AG04450 (cell line): Measurements from ENCODE around the gene VILL. TPM values are rescaled to one million over a fixed set of nuclear protein-coding genes. Genes with fewer than 3 reads are reported as not detected.

Experiments
- CTCF ChIA-PET: fragments of 300-600, 350-600 bp; formaldehyde crosslinking; extraction: SDS; loops from one replicate; lab custom pipeline; 2022; ENCODE audit warnings: antibody characterized with exemption, inconsistent platforms; lab: Charles Lee
- POLR2A ChIA-PET: fragments of 350-600 bp; formaldehyde crosslinking; extraction: SDS; loops from one replicate; lab custom pipeline; 2021; ENCODE audit warnings: antibody characterized with exemption, inconsistent platforms; lab: Yijun Ruan, JAX
- DNase-seq: peaks from one replicate; pipeline ENCODE4 v3.0.0-alpha.2; 2011; ENCODE audit warnings: low read depth, low spot score
- H3K27ac ChIP-seq: one replicate; pipeline ENCODE4 v1.5.1; 2012; ENCODE audit warnings: low read depth, low read length, control low read depth
- H3K27me3 ChIP-seq: one replicate; pipeline ENCODE4 v1.6.0; 2012; ENCODE audit warnings: low read length; ENCODE audit not compliant: control insufficient read depth, insufficient read depth
- H3K4me3 ChIP-seq: 2 replicates; pipeline ENCODE4 v1.5.1; 2011; ENCODE audit warnings: mild to moderate bottlenecking, low read depth, low read length, control low read depth
- H3K9me3 ChIP-seq: 2 replicates; pipeline ENCODE4 v1.5.1; 2012; ENCODE audit warnings: low read length; ENCODE audit not compliant: control insufficient read depth, insufficient read depth
- polyA plus RNA-seq: library from polyadenylated mRNA; depleted of rRNA; stranded (reverse); fragments of >200 nt; gene quantifications from 2 replicates; pipeline ENCODE4 v1.2.3, GENCODE V29; 2011
- TF ChIP-seq, protein P1 (sequence below): IDR thresholded peaks from 2 replicates; pipeline ENCODE4 v1.5.1; 2011; ENCODE audit warnings: low read depth, low read length, control low read depth, inconsistent platforms

Gene VILL
- polyA plus RNA-seq, 1 experiment, result 2.6 TPM

DNA sequence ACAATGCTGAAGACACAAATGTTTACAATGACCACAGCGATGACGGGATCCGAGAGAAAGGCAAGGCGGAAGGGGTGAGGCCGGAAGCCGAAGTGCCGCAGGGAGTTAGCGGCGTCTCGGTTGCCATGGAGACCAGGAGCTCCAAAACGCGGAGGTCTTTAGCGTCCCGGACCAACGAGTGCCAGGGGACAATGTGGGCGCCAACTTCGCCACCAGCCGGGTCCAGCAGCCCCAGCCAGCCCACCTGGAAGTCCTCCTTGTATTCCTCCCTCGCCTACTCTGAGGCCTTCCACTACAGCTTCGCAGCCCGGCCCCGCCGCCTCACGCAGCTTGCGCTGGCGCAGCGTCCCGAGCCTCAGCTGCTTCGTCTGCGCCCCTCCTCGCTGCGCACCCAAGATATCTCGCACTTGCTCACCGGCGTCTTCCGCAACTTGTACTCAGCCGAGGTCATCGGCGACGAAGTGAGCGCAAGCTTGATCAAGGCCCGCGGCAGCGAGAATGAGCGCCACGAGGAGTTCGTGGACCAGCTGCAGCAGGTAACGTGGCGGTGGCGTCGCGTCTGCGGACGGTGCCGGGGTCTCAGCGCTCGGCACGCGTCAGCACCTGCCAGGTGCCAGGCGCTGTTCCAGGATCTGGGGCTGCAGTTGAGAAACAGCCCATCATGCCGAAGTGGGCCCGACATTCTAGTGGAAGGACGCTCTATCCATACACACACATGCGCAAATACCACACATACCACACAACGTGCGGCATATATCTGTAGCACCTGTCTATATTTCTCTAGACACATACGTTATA is 48.7 kb downstream of the VILL start, which contains the start of gene DLEC1:
TSS of gene DLEC1 (plus strand) at position 108 of the 798 bp plus-strand sequence. CDS start at position 126, 18 bp downstream.
- TF ChIP-seq, protein P1, sequence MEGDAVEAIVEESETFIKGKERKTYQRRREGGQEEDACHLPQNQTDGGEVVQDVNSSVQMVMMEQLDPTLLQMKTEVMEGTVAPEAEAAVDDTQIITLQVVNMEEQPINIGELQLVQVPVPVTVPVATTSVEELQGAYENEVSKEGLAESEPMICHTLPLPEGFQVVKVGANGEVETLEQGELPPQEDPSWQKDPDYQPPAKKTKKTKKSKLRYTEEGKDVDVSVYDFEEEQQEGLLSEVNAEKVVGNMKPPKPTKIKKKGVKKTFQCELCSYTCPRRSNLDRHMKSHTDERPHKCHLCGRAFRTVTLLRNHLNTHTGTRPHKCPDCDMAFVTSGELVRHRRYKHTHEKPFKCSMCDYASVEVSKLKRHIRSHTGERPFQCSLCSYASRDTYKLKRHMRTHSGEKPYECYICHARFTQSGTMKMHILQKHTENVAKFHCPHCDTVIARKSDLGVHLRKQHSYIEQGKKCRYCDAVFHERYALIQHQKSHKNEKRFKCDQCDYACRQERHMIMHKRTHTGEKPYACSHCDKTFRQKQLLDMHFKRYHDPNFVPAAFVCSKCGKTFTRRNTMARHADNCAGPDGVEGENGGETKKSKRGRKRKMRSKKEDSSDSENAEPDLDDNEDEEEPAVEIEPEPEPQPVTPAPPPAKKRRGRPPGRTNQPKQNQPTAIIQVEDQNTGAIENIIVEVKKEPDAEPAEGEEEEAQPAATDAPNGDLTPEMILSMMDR, result no peak
- Histone ChIP-seq H3K4me3 (peak within 1 kb of the TSS; percentile 60), H3K27me3 (no peaks in the 10 kb centered on the region), H3K27ac (no peak within 1 kb of the TSS), H3K9me3 (no peaks in the 10 kb centered on the region)
- ChIA-PET CTCF (interaction anchor here (0.5 to 0.9 kb wide), 2 partner anchors 78 to 183 kb away, joined by 3 to 4 read pairs; no protein-coding TSS in a partner anchor), POLR2A (interaction anchor here (1.0 kb wide), 1 partner anchor 457 kb away, joined by 5 read pairs; the partner anchor contains the start of gene EXOG)
- DNase-seq, result no peak

- ChIA-PET CTCF (no interaction called here), POLR2A (no interaction called here)
- Histone ChIP-seq H3K4me3 (no peak overlapping the region; the same call in 1 of the 2 replicates), H3K27me3 (peaks cover 2% of the 10 kb centered on the region), H3K27ac (no peak overlapping the region), H3K9me3 (no peaks in the 10 kb centered on the region)
- no peak for DNase-seq
- TF ChIP-seq, protein P1, result peak; percentile 31
Observed at GRCh38 chr3:38039899-38040261, 49.3 kb downstream of the VILL start.

DNA sequence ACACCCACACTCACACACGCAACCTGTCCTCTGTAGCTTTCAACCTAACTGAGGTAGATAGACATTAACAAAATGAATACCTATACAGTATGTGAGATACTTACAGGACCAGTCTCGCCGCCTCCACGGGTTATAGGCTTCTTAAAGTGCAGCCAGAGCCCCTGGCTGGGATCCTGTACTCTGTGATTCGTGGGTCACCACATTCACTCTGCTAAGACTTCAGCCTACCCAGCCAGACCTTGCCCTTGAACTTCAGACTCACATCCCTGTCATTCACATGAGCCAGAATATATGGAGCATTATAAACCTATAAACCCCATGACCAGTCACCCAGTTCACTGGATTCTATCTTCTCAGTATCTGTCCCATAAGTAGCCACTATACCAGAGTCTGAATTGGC is 49.8 kb downstream of the VILL start:
- ChIA-PET POLR2A (no interaction called here), CTCF (no interaction called here)
- H3K27ac ChIP-seq, result no peak overlapping the region
- TF ChIP-seq, protein P1, result no peak
- no peak for DNase-seq
- H3K4me3 ChIP-seq, result no peak overlapping the region
- H3K9me3 ChIP-seq, result no peaks in the 10 kb centered on the region
- peaks cover 6% of the 10 kb centered on the region for H3K27me3 ChIP-seq

GRCh38 chr3:38043486-38043885 is 52.9 kb downstream of the VILL start:
- POLR2A ChIA-PET, result interaction anchor here (0.7 kb wide), 1 partner anchor 1184 kb away, joined by 4 read pairs; no protein-coding TSS in a partner anchor
- CTCF ChIA-PET, result no interaction called here

More at GRCh38 chr3:38043486-38043885, 52.9 kb downstream of the VILL start:
- H3K27me3 ChIP-seq, result peaks cover 13% of the 10 kb centered on the region
- H3K27ac ChIP-seq, result no peak overlapping the region
- DNase-seq, result no peak
- no peak overlapping the region for H3K4me3 ChIP-seq
- H3K9me3 ChIP-seq, result no peaks in the 10 kb centered on the region
- TF ChIP-seq, protein P1, result no peak
